ENCODE results near the gene COPA. TPM values are rescaled to one million over a fixed set of nuclear protein-coding genes. Genes with fewer than 3 reads are reported as not detected.

COPA gene
- total RNA-seq, 2 donors from 2014 or later, result 154 to 163 TPM

DNA sequence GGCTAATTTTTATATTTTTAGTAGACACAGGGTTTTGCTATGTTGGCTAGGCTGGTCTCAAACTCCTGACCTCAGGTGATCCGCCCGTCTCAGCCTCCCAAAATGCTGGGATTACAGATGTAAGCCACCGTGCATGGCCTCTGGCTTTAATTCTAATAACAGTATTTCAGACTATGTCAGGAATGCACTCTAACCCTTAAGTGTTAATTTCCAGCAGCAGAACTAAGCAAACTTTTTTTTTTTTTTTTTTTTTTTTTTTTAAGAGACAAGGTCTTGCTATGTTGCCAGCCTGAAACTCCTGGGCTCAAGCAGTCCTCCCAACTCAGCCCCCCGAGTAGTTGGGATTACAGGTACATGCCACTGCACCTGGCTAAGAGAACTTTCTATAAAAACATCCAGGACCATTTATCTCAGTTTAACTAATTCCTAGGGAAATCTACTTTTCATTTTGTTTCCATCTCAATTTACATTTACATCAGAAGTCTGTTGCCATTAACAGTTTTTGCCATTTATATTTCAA lies 87.2 kb downstream of the COPA start:
- no peak for TF ChIP-seq CTCF (IDR thresholded peaks at IDR 0.05)
- no peaks in the 10 kb centered on the region for H3K27me3 ChIP-seq
- no peaks in the 10 kb centered on the region for H3K36me3 ChIP-seq
- intact Hi-C loops (cut with DNase I), result no loop called here
- H3K27ac ChIP-seq, result no peak overlapping the region
- H3K4me3 ChIP-seq, result no peak overlapping the region
- H3K4me1 ChIP-seq, result no peaks in the 10 kb centered on the region
- no peak overlapping the region for H3K9ac ChIP-seq (ENCODE audit: low read depth in 2 of 2, low read length in 2 of 2)
- no peak for DNase-seq
- no peaks in the 10 kb centered on the region for H3K9me3 ChIP-seq

DNA sequence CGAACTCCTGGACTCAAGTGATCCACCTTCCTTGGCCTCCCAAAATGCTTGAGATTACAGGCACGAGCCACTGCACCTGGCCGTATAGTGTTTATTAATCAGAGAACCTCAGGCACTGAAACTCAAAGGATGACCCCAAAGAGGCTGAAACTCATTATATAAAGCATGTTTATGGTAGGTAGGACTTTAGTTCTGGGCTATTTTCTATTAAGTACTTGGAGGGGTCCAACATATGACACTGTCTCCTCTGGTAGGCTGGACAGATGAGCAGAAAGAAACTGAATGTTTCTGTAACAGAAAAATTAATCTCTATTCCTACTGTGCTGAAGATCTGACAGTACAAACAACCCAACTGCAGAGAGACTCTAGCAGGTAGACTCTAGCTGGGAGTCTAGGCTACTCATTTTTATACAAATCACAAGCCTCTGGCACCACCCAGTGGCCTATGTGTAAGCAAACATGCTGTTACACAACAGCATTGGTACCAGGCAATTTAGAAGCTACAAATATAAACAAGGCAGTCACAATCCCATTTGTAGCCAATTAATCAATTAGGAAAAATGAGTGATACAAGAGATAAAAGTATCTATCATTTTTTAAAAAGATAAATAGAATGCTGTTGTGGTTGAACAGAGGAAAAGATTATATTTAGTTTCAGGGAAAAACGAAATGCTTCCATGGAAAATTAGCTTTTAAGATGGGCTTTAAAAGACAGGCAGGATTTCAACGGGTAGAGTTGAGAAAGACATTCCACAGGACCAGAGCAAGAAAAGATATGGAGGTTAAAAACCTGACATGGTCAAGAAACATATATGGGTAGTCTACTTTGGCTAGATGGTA lies 91.1 kb downstream of the COPA start:
- Histone ChIP-seq H3K4me3 (no peak overlapping the region), H3K27me3 (no peaks in the 10 kb centered on the region), H3K36me3 (no peaks in the 10 kb centered on the region), H3K27ac (no peak overlapping the region), H3K4me1 (no peaks in the 10 kb centered on the region), H3K9ac (ENCODE audit: low read depth in 2 of 2, low read length in 2 of 2) (no peak overlapping the region), H3K9me3 (no peaks in the 10 kb centered on the region)
- peak; percentile 55 for DNase-seq
- peak; percentile 65 for TF ChIP-seq CTCF (IDR thresholded peaks at IDR 0.05)
- intact Hi-C loops (cut with DNase I), result loop anchor here (2.0 to 5.0 kb wide), 2 partner anchors 59 to 150 kb away; no protein-coding TSS in a partner anchor

- no peak for DNase-seq
- Histone ChIP-seq H3K4me3 (no peak overlapping the region), H3K9me3 (no peaks in the 10 kb centered on the region), H3K27me3 (no peaks in the 10 kb centered on the region), H3K9ac (ENCODE audit: low read depth in 2 of 2, low read length in 2 of 2) (no peak overlapping the region), H3K36me3 (no peaks in the 10 kb centered on the region), H3K27ac (no peak overlapping the region), H3K4me1 (no peaks in the 10 kb centered on the region)
- no peak for TF ChIP-seq CTCF (IDR thresholded peaks at IDR 0.05)
- intact Hi-C loops (cut with DNase I), result loop anchor here (2.0 to 5.0 kb wide), 2 partner anchors 58 to 149 kb away; no protein-coding TSS in a partner anchor
Measured at GRCh38 chr1:160251011-160251410, 92.0 kb downstream of the COPA start.

GRCh38 chr1:160247053-160247452 lies 96.0 kb downstream of the COPA start:
- no peaks in the 10 kb centered on the region for H3K4me1 ChIP-seq
- H3K4me3 ChIP-seq, result no peak overlapping the region
- H3K9ac ChIP-seq (ENCODE audit: low read depth in 2 of 2, low read length in 2 of 2), result no peak overlapping the region
- TF ChIP-seq CTCF (IDR thresholded peaks at IDR 0.05), result no peak
- H3K36me3 ChIP-seq, result no peaks in the 10 kb centered on the region
- intact Hi-C loops (cut with DNase I), result no loop called here
- no peak for DNase-seq
- no peaks in the 10 kb centered on the region for H3K9me3 ChIP-seq
- H3K27ac ChIP-seq, result no peak overlapping the region
- H3K27me3 ChIP-seq, result no peaks in the 10 kb centered on the region

GRCh38 chr1:160245434-160245833 lies 97.6 kb downstream of the COPA start:
- no peaks in the 10 kb centered on the region for H3K9me3 ChIP-seq
- H3K36me3 ChIP-seq, result peaks cover 2% of the 10 kb centered on the region
- H3K4me1 ChIP-seq, result no peaks in the 10 kb centered on the region
- H3K9ac ChIP-seq (ENCODE audit: low read depth in 2 of 2, low read length in 2 of 2), result no peak overlapping the region
- no peak overlapping the region for H3K4me3 ChIP-seq
- no peaks in the 10 kb centered on the region for H3K27me3 ChIP-seq
- TF ChIP-seq CTCF (IDR thresholded peaks at IDR 0.05), result no peak
- no peak for DNase-seq
- no peak overlapping the region for H3K27ac ChIP-seq
- intact Hi-C loops (cut with DNase I), result no loop called here
